ENCODE results near the gene PCLO. TPM values are rescaled to one million over a fixed set of nuclear protein-coding genes. Genes with fewer than 3 reads are reported as not detected.

The PCLO gene
- polyA plus RNA-seq (2013, experiment 1 of 2): 0.30 TPM
- polyA plus RNA-seq (2013, experiment 2 of 2): 0.23 TPM

- Histone ChIP-seq H3K4me2 (ENCODE audit: low read length, poor library complexity, severe bottlenecking) (peak within 1 kb of the TSS; percentile 74), H3K4ac (ENCODE audit: low read depth in 1 of 2, low read length in 2 of 2) (no peak within 1 kb of the TSS), H3K4me3 (ENCODE audit: insufficient read depth in 1 of 2, low read depth in 1 of 2, low read length in 2 of 2) (peak within 1 kb of the TSS; percentile 77 to 79), H3K18ac (ENCODE audit: low read depth in 1 of 2, low read length in 2 of 2) (peak within 1 kb of the TSS; percentile 12 to 71), H3K4me1 (ENCODE audit: control insufficient read depth, insufficient read depth, low read depth, low read length) (peaks cover 3% of the 10 kb centered on the region), H3K27ac (ENCODE audit: low read length, poor library complexity, severe bottlenecking) (peak within 1 kb of the TSS; percentile 83), H2AFZ (ENCODE audit: low read depth, low read length) (peak within 1 kb of the TSS; percentile 86), H2BK120ac (ENCODE audit: low read depth, low read length) (no peak within 1 kb of the TSS), H4K8ac (ENCODE audit: low read length) (no peak within 1 kb of the TSS), H3K36me3 (ENCODE audit: control insufficient read depth in 1 of 2, insufficient read depth in 2 of 2, low read depth in 1 of 2, low read length in 2 of 2) (no peaks in the 10 kb centered on the region), H2BK12ac (ENCODE audit: low read length in 2 of 2) (no peak within 1 kb of the TSS), H3K27me3 (ENCODE audit: control insufficient read depth in 1 of 2, insufficient read depth in 1 of 2, low read length in 2 of 2) (peaks cover 0 to 26% of the 10 kb centered on the region in 2 experiments), H2AK5ac (ENCODE audit: low read length, severe bottlenecking) (no peak within 1 kb of the TSS), H3K14ac (ENCODE audit: low read length in 2 of 2) (peak within 1 kb of the TSS in 1 of 2 experiments; percentile 64), H2BK5ac (ENCODE audit: low read depth, low read length, poor library complexity, severe bottlenecking) (no peak within 1 kb of the TSS), H3K23ac (ENCODE audit: low read length in 2 of 2) (peak within 1 kb of the TSS in 1 of 2 experiments; percentile 56), H4K91ac (ENCODE audit: low read length) (peak within 1 kb of the TSS; percentile 46), H3K9ac (ENCODE audit: low read length) (peak within 1 kb of the TSS; percentile 56), H2BK15ac (ENCODE audit: low read depth, poor library complexity, severe bottlenecking) (peak within 1 kb of the TSS; percentile 69), H3K79me1 (replicated peaks; ENCODE audit: low read length, poor library complexity, severe bottlenecking) (peaks cover 3% of the 10 kb centered on the region), H3K9me3 (ENCODE audit: control insufficient read depth, low read length) (no peaks in the 10 kb centered on the region)
- WGBS: under 1% methylated on average over 77 of the region's 77 CpGs
- DNase-seq: peak; percentile 60
Measured at GRCh38 chr7:83162402-83163256, at the start of gene PCLO. Gene PCLO (minus strand): TSS chr7:83162884. CDS start chr7:83162592, 292 bp downstream.

- Histone ChIP-seq H3K18ac (ENCODE audit: low read depth in 1 of 2, low read length in 2 of 2) (no peak overlapping the region), H3K4me1 (ENCODE audit: control insufficient read depth, insufficient read depth, low read depth, low read length) (no peaks in the 10 kb centered on the region), H3K9ac (ENCODE audit: low read length) (no peak overlapping the region), H3K27ac (ENCODE audit: low read length, poor library complexity, severe bottlenecking) (no peak overlapping the region), H2BK120ac (ENCODE audit: low read depth, low read length) (no peak overlapping the region), H3K79me1 (replicated peaks; ENCODE audit: low read length, poor library complexity, severe bottlenecking) (no peaks in the 10 kb centered on the region), H3K27me3 (ENCODE audit: control insufficient read depth in 1 of 2, insufficient read depth in 1 of 2, low read length in 2 of 2) (no peaks in the 10 kb centered on the region), H2BK5ac (ENCODE audit: low read depth, low read length, poor library complexity, severe bottlenecking) (no peak overlapping the region), H2BK15ac (ENCODE audit: low read depth, poor library complexity, severe bottlenecking) (no peak overlapping the region), H3K4ac (ENCODE audit: low read depth in 1 of 2, low read length in 2 of 2) (no peak overlapping the region), H3K9me3 (ENCODE audit: control insufficient read depth, low read length) (no peaks in the 10 kb centered on the region), H2AK5ac (ENCODE audit: low read length, severe bottlenecking) (no peak overlapping the region), H2AFZ (ENCODE audit: low read depth, low read length) (no peak overlapping the region), H4K8ac (ENCODE audit: low read length) (no peak overlapping the region), H3K23ac (ENCODE audit: low read length in 2 of 2) (no peak overlapping the region), H2BK12ac (ENCODE audit: low read length in 2 of 2) (no peak overlapping the region), H4K91ac (ENCODE audit: low read length) (no peak overlapping the region), H3K4me2 (ENCODE audit: low read length, poor library complexity, severe bottlenecking) (no peak overlapping the region), H3K36me3 (ENCODE audit: control insufficient read depth in 1 of 2, insufficient read depth in 2 of 2, low read depth in 1 of 2, low read length in 2 of 2) (no peaks in the 10 kb centered on the region), H3K4me3 (ENCODE audit: insufficient read depth in 1 of 2, low read depth in 1 of 2, low read length in 2 of 2) (no peak overlapping the region), H3K14ac (ENCODE audit: low read length in 2 of 2) (no peak overlapping the region)
- no peak for DNase-seq
- WGBS: no CpG with 5 or more reads among the region's 1 CpG
Measured at GRCh38 chr7:83211685-83212084, 49.0 kb upstream of the PCLO start.

- Histone ChIP-seq H3K4me3 (ENCODE audit: insufficient read depth in 1 of 2, low read depth in 1 of 2, low read length in 2 of 2) (no peak overlapping the region), H4K8ac (ENCODE audit: low read length) (no peak overlapping the region), H3K27me3 (ENCODE audit: control insufficient read depth in 1 of 2, insufficient read depth in 1 of 2, low read length in 2 of 2) (no peaks in the 10 kb centered on the region), H3K4me1 (ENCODE audit: control insufficient read depth, insufficient read depth, low read depth, low read length) (no peaks in the 10 kb centered on the region), H2AK5ac (ENCODE audit: low read length, severe bottlenecking) (no peak overlapping the region), H3K9me3 (ENCODE audit: control insufficient read depth, low read length) (no peaks in the 10 kb centered on the region), H2BK15ac (ENCODE audit: low read depth, poor library complexity, severe bottlenecking) (no peak overlapping the region), H2BK12ac (ENCODE audit: low read length in 2 of 2) (no peak overlapping the region), H3K36me3 (ENCODE audit: control insufficient read depth in 1 of 2, insufficient read depth in 2 of 2, low read depth in 1 of 2, low read length in 2 of 2) (no peaks in the 10 kb centered on the region), H4K91ac (ENCODE audit: low read length) (no peak overlapping the region), H2BK120ac (ENCODE audit: low read depth, low read length) (no peak overlapping the region), H3K18ac (ENCODE audit: low read depth in 1 of 2, low read length in 2 of 2) (no peak overlapping the region), H3K14ac (ENCODE audit: low read length in 2 of 2) (no peak overlapping the region), H3K9ac (ENCODE audit: low read length) (no peak overlapping the region), H3K4ac (ENCODE audit: low read depth in 1 of 2, low read length in 2 of 2) (no peak overlapping the region), H3K4me2 (ENCODE audit: low read length, poor library complexity, severe bottlenecking) (no peak overlapping the region), H2BK5ac (ENCODE audit: low read depth, low read length, poor library complexity, severe bottlenecking) (no peak overlapping the region), H3K79me1 (replicated peaks; ENCODE audit: low read length, poor library complexity, severe bottlenecking) (no peaks in the 10 kb centered on the region), H3K23ac (ENCODE audit: low read length in 2 of 2) (no peak overlapping the region), H2AFZ (ENCODE audit: low read depth, low read length) (no peak overlapping the region), H3K27ac (ENCODE audit: low read length, poor library complexity, severe bottlenecking) (no peak overlapping the region)
- 43% methylated on average over 1 of the region's 3 CpGs for WGBS
- DNase-seq: no peak
Measured at GRCh38 chr7:83210479-83210878, 47.8 kb upstream of the PCLO start.

GRCh38 chr7:83204715-83205114, 42.0 kb upstream of the PCLO start:
- Histone ChIP-seq H3K79me1 (replicated peaks; ENCODE audit: low read length, poor library complexity, severe bottlenecking) (no peaks in the 10 kb centered on the region), H2BK12ac (ENCODE audit: low read length in 2 of 2) (no peak overlapping the region), H4K8ac (ENCODE audit: low read length) (no peak overlapping the region), H3K4ac (ENCODE audit: low read depth in 1 of 2, low read length in 2 of 2) (no peak overlapping the region), H3K27me3 (ENCODE audit: control insufficient read depth in 1 of 2, insufficient read depth in 1 of 2, low read length in 2 of 2) (peaks cover 0 to 3% of the 10 kb centered on the region in 2 experiments), H3K4me1 (ENCODE audit: control insufficient read depth, insufficient read depth, low read depth, low read length) (no peaks in the 10 kb centered on the region), H3K36me3 (ENCODE audit: control insufficient read depth in 1 of 2, insufficient read depth in 2 of 2, low read depth in 1 of 2, low read length in 2 of 2) (no peaks in the 10 kb centered on the region), H3K9me3 (ENCODE audit: control insufficient read depth, low read length) (no peaks in the 10 kb centered on the region), H2BK120ac (ENCODE audit: low read depth, low read length) (no peak overlapping the region), H3K23ac (ENCODE audit: low read length in 2 of 2) (no peak overlapping the region), H3K4me3 (ENCODE audit: insufficient read depth in 1 of 2, low read depth in 1 of 2, low read length in 2 of 2) (no peak overlapping the region), H3K4me2 (ENCODE audit: low read length, poor library complexity, severe bottlenecking) (no peak overlapping the region), H3K27ac (ENCODE audit: low read length, poor library complexity, severe bottlenecking) (no peak overlapping the region), H2AFZ (ENCODE audit: low read depth, low read length) (no peak overlapping the region), H2AK5ac (ENCODE audit: low read length, severe bottlenecking) (no peak overlapping the region), H3K14ac (ENCODE audit: low read length in 2 of 2) (no peak overlapping the region), H3K18ac (ENCODE audit: low read depth in 1 of 2, low read length in 2 of 2) (no peak overlapping the region), H4K91ac (ENCODE audit: low read length) (no peak overlapping the region), H2BK5ac (ENCODE audit: low read depth, low read length, poor library complexity, severe bottlenecking) (no peak overlapping the region), H3K9ac (ENCODE audit: low read length) (no peak overlapping the region), H2BK15ac (ENCODE audit: low read depth, poor library complexity, severe bottlenecking) (no peak overlapping the region)
- DNase-seq: no peak
- WGBS: 90% methylated on average over 2 of the region's 2 CpGs
